Fibroblast of lung (primary cell): ENCODE results near the gene PDE9A. TPM values are rescaled to one million over a fixed set of nuclear protein-coding genes. Genes with fewer than 3 reads are reported as not detected.

ENCODE experiments used
- DNase-seq, 2 donors: peaks; one replicate each; pipeline versions ENCODE4 v3.0.0 to v3.0.0-alpha.2; 2010; ENCODE audit warnings: low read depth in 2 of 2
- H2AFZ ChIP-seq: 2 replicates; pipeline ENCODE4 v1.5.1; 2012; ENCODE audit warnings: low read length, control low read depth, inconsistent platforms
- H3K27ac ChIP-seq: 2 replicates; pipeline ENCODE4 v1.5.1; 2011; ENCODE audit warnings: low read length, control low read depth; ENCODE audit not compliant: insufficient read depth
- H3K27me3 ChIP-seq: 2 replicates; pipeline ENCODE4 v1.5.1; 2011; ENCODE audit warnings: mild to moderate bottlenecking, low read length; ENCODE audit not compliant: control insufficient read depth, insufficient read depth
- H3K36me3 ChIP-seq: 2 replicates; pipeline ENCODE4 v1.5.1; 2011; ENCODE audit warnings: low read length; ENCODE audit not compliant: control insufficient read depth, insufficient read depth
- H3K4me1 ChIP-seq: 2 replicates; pipeline ENCODE4 v1.5.1; 2011; ENCODE audit warnings: low read length; ENCODE audit not compliant: control insufficient read depth, insufficient read depth; ENCODE audit errors: extremely low read depth
- H3K4me2 ChIP-seq: 2 replicates; pipeline ENCODE4 v1.5.1; 2011; ENCODE audit warnings: low read length, control low read depth; ENCODE audit not compliant: insufficient read depth; ENCODE audit errors: extremely low read depth
- H3K4me3 ChIP-seq, 4 experiments: fragments of 200-600 bp in 1 of 4; sonication (generic) in 1 of 4; replicated peaks in 1 of 4; 2 replicates each; pipeline ENCODE4 v1.5.1; 2011 to 2016; ENCODE audit warnings: low read length in 4 of 4, low read depth in 3 of 4, mild to moderate bottlenecking in 3 of 4, control low read depth in 2 of 4, inconsistent platforms in 1 of 4, mixed read lengths in 1 of 4; ENCODE audit not compliant: insufficient read depth in 1 of 4; ENCODE audit errors: control extremely low read depth in 1 of 4
- H3K79me2 ChIP-seq: 2 replicates; pipeline ENCODE4 v1.5.1; 2012; ENCODE audit warnings: mild to moderate bottlenecking, low read length, inconsistent platforms; ENCODE audit not compliant: control insufficient read depth, insufficient read depth
- H3K9ac ChIP-seq: 2 replicates; pipeline ENCODE4 v1.5.1; 2011; ENCODE audit warnings: mild to moderate bottlenecking, low read length, control low read depth; ENCODE audit not compliant: insufficient read depth
- H3K9me3 ChIP-seq: 2 replicates; pipeline ENCODE4 v1.5.1; 2012; ENCODE audit warnings: low read depth, low read length; ENCODE audit not compliant: control insufficient read depth, insufficient read depth
- H4K20me1 ChIP-seq: 2 replicates; pipeline ENCODE4 v1.5.1; 2011; ENCODE audit warnings: low read length; ENCODE audit not compliant: control insufficient read depth, insufficient read depth; ENCODE audit errors: extremely low read depth
- EZH2 ChIP-seq: IDR thresholded peaks from 2 replicates; pipeline ENCODE4 v1.5.1; 2012; ENCODE audit warnings: low read length, control low read depth, mild to moderate bottlenecking; ENCODE audit errors: missing control alignments
- polyA plus RNA-seq, 2 donors: library from polyadenylated mRNA; depleted of rRNA in 1 of 2; stranded (reverse) in 1 of 2; unstranded in 1 of 2; fragments of >200 nt; gene quantifications; 2 replicates each; pipeline ENCODE4 v1.2.1, GENCODE V29; 2011 to 2012; ENCODE audit warnings: missing spikeins in 1 of 2
- total RNA-seq: library from RNA; depleted of rRNA; stranded (reverse); fragments of >200 nt; gene quantifications from 2 replicates; pipeline ENCODE4 v1.2.1, GENCODE V29; 2014
- TF ChIP-seq, protein P1 (sequence below), 2 donors: IDR thresholded peaks in 1 of 2; conservative IDR thresholded peaks in 1 of 2; 1 replicate in 1 of 2; 2 replicates in 1 of 2; pipeline ENCODE4 v1.5.1; 2011 to 2012; ENCODE audit warnings: low read length in 2 of 2, control low read depth in 1 of 2, inconsistent platforms in 1 of 2, low read depth in 1 of 2, mild to moderate bottlenecking in 1 of 2

The PDE9A gene
- total and polyA plus RNA-seq, 2 donors (not counting 1 experiment from before 2014, with no cell fraction given) = 1.8 to 4.4 TPM

DNA sequence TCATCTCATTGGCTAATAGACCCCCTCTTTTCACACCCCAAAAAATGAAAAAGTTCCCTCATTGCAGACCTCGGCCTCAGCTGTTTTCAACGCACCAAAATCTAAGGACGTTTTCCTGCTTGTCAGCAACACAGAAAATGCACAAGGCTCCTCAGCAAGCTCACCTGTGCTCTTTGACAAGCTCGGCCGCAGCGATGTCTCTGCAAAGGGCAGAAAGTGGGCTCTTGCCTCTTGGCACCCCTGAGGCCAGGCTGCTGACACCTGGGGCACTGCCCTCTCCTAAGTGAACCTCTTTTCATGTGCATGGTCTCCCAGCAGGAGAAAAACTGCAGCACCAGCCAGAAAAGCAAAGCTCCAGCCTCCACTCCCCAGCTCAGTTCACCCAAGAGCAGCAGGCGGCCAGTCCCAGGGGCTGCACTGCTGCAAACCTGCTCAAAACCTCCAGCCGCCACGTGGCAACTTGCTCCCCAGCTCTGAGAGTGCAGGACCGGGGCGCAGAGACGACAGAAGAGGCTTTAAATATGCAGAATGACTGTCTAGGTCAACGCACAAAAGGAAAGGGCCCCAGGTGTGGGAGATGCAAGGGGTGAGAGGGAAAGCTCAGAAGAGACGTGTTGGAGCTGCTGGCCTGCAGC is 101.7 kb downstream of the PDE9A start:
- DNase-seq = no peak
- H3K79me2 ChIP-seq = no peaks in the 10 kb centered on the region
- no peak overlapping the region for H3K27ac ChIP-seq
- TF ChIP-seq, protein P1, sequence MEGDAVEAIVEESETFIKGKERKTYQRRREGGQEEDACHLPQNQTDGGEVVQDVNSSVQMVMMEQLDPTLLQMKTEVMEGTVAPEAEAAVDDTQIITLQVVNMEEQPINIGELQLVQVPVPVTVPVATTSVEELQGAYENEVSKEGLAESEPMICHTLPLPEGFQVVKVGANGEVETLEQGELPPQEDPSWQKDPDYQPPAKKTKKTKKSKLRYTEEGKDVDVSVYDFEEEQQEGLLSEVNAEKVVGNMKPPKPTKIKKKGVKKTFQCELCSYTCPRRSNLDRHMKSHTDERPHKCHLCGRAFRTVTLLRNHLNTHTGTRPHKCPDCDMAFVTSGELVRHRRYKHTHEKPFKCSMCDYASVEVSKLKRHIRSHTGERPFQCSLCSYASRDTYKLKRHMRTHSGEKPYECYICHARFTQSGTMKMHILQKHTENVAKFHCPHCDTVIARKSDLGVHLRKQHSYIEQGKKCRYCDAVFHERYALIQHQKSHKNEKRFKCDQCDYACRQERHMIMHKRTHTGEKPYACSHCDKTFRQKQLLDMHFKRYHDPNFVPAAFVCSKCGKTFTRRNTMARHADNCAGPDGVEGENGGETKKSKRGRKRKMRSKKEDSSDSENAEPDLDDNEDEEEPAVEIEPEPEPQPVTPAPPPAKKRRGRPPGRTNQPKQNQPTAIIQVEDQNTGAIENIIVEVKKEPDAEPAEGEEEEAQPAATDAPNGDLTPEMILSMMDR (conservative IDR thresholded peaks at IDR 0.05 in 1 of 2, IDR thresholded peaks at IDR 0.05 in 1 of 2; ENCODE audit: low read depth in 1 of 2, low read length in 2 of 2) = no peak
- TF ChIP-seq EZH2 = no peak
- H3K36me3 ChIP-seq = no peaks in the 10 kb centered on the region
- H3K9ac ChIP-seq = no peak overlapping the region
- H3K4me3 ChIP-seq = no peak overlapping the region
- no peaks in the 10 kb centered on the region for H3K9me3 ChIP-seq
- H3K4me2 ChIP-seq = no peak overlapping the region
- no peaks in the 10 kb centered on the region for H3K4me1 ChIP-seq
- H2AFZ ChIP-seq = no peak overlapping the region
- H4K20me1 ChIP-seq = no peaks in the 10 kb centered on the region
- H3K27me3 ChIP-seq = no peaks in the 10 kb centered on the region

DNA sequence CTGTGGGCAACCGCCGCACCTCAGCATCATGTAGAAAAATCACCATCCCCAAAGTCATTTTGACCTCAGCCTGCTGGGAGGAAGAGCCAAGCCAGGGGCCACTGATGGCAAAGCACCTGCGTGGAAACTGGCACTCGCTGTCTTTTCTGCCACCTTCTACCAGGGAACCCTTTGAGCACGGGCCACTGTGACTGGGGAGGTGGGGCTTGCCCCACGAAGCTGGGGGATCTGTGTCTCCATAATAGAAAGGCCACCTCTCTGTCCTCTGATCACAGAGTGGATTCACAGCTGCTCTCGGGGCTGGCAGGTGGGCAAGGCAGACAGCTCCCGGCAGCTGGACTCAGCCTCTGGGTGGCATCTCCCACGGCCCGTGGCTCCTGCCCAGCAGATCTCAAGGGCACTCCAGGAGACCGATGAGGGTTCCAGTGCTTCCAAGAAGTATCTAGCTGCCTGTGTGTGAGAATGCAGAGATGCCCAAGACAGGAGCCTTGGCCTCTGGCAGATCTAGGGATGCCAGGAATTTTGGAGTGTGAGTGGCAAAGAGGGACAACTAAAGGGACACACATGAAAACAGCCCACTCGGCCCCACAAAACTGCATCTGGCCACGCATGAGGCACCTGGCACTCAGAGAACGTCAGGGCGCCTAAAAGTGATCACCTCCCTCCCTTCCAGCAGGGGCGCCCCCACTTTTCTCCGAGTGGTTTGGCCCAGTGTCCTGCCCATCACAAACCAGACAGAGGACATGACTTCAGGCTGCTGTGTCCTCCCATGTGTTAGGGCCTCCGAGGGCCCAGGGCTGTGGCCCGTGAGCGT is 102.6 kb downstream of the PDE9A start:
- no peaks in the 10 kb centered on the region for H3K9me3 ChIP-seq
- no peak overlapping the region for H2AFZ ChIP-seq
- H3K27ac ChIP-seq = no peak overlapping the region
- no peak overlapping the region for H3K4me2 ChIP-seq
- no peak for DNase-seq
- TF ChIP-seq EZH2 = no peak
- H4K20me1 ChIP-seq = no peaks in the 10 kb centered on the region
- no peaks in the 10 kb centered on the region for H3K79me2 ChIP-seq
- H3K36me3 ChIP-seq = no peaks in the 10 kb centered on the region
- H3K9ac ChIP-seq = no peak overlapping the region
- H3K4me3 ChIP-seq = no peak overlapping the region
- no peaks in the 10 kb centered on the region for H3K27me3 ChIP-seq
- H3K4me1 ChIP-seq = no peaks in the 10 kb centered on the region

DNA sequence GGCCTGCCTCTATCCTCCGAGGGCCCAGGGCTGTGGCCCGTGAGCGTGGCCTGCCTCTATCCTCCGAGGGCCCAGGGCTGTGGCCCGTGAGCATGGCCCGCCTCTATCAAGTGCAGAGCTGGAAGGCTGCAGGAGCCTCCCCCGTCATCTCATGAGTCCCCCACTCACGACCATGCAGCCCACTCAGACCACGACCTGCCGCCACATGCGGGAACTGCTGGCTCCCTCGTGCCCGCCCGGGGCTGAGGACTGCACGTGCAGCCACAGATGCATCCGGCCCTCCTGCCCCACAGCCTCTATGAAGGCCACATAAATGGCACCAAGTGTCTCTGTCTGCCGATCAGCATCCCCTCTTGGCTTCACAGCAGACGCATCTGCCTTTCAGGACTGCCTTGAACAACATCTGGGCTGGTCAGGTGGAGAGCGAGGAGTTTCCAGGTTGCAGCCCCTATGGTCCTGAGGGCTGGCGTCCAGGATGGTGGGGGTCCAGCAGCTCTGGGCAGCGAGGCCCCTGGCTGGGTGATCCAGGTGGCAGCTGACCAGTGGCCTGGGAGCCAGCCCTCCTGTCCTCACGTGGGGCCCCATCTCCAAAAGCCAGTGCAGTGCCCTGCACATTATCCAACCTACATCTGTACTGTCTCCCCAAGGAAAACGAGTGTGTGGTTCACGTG is 103.3 kb downstream of the PDE9A start:
- no peak overlapping the region for H3K4me2 ChIP-seq
- no peak for DNase-seq

More for the DNA sequence above, 103.3 kb downstream of the PDE9A start:
- Histone ChIP-seq H3K9me3 (no peaks in the 10 kb centered on the region), H3K27me3 (no peaks in the 10 kb centered on the region), H3K27ac (no peak overlapping the region), H2AFZ (no peak overlapping the region), H3K4me3 (no peak overlapping the region), H3K4me1 (no peaks in the 10 kb centered on the region), H3K79me2 (no peaks in the 10 kb centered on the region), H4K20me1 (no peaks in the 10 kb centered on the region), H3K9ac (no peak overlapping the region), H3K36me3 (no peaks in the 10 kb centered on the region)
- TF ChIP-seq, protein P1 (conservative IDR thresholded peaks at IDR 0.05 in 1 of 2, IDR thresholded peaks at IDR 0.05 in 1 of 2; ENCODE audit: low read depth in 1 of 2, low read length in 2 of 2) = no peak
- no peak for TF ChIP-seq EZH2
